HepG2 (cell line): Measurements from ENCODE around the gene RAP1GAP2. TPM values are rescaled to one million over a fixed set of nuclear protein-coding genes. Genes with fewer than 3 reads are reported as not detected.

Source experiments
- ATAC-seq: fragments of 200-7000 bp; cut with Tn5 transposase; 3 replicates; pipeline ENCODE4 v1.9.1; 2020; ENCODE audit warnings: mild to moderate bottlenecking, moderate library complexity
- BruUV-seq: library from RNA; stranded (reverse); fragments of 400-500 nt; replicated peaks from 2 replicates; lab custom pipeline; 2021; lab: Mats Ljungman, UMichigan
- CTCF ChIA-PET: fragments of 300-600 bp; formaldehyde crosslinking; extraction: SDS; loops from one replicate; lab custom pipeline; 2021; ENCODE audit warnings: low total read pairs, inconsistent platforms, low intra/inter-chr PET ratio; lab: Yijun Ruan, JAX
- POLR2A ChIA-PET: fragments of 350-600 bp; sonication (Branson Sonifier 250); formaldehyde crosslinking; loops from one replicate; lab custom pipeline; 2020; ENCODE audit warnings: antibody characterized with exemption, inconsistent platforms; lab: Yijun Ruan, JAX
- DNase-seq: peaks from one replicate; pipeline ENCODE4 v3.0.0-alpha.2; 2015; ENCODE audit warnings: low spot score
- FAIRE-seq: peaks from 3 replicates; lab custom pipeline; 2011; peaks lifted over from hg19 to GRCh38; lab: Jason Lieb, UNC
- H2AFZ ChIP-seq: one replicate; pipeline ENCODE4 v1.6.1; 2011; ENCODE audit warnings: low read length, inconsistent platforms
- H3K27ac ChIP-seq: fragments of 300-600 bp; 3 replicates; pipeline ENCODE4 v1.8.0; 2011; ENCODE audit warnings: mixed run types, mild to moderate bottlenecking, mixed read lengths, low read length, inconsistent platforms; ENCODE audit not compliant: insufficient read depth; ENCODE audit errors: extremely low read length
- H3K27me3 ChIP-seq, 2 experiments: fragments of 200-600 bp in 1 of 2; 2 replicates in 1 of 2; 3 replicates in 1 of 2; pipeline versions ENCODE4 v1.6.0 to v1.8.0; 2011; ENCODE audit warnings: low read length in 2 of 2, mild to moderate bottlenecking in 2 of 2, moderate library complexity in 2 of 2, inconsistent platforms in 1 of 2; ENCODE audit not compliant: insufficient read depth in 2 of 2, control insufficient read depth in 1 of 2
- H3K36me3 ChIP-seq, 2 experiments: fragments of 200-600 bp in 1 of 2; replicated peaks in 1 of 2; 2 replicates in 1 of 2; 3 replicates in 1 of 2; pipeline versions ENCODE4 v1.5.1 to v1.8.0; 2011; ENCODE audit warnings: low read length in 2 of 2, inconsistent platforms in 1 of 2; ENCODE audit not compliant: insufficient read depth in 2 of 2, control insufficient read depth in 1 of 2
- H3K4me1 ChIP-seq: 2 replicates; pipeline ENCODE4 v1.5.1; 2012; ENCODE audit warnings: low read length, inconsistent platforms; ENCODE audit not compliant: insufficient read depth
- H3K4me2 ChIP-seq: 2 replicates; pipeline ENCODE4 v1.6.0; 2011; ENCODE audit warnings: low read depth, low read length, inconsistent platforms
- H3K4me3 ChIP-seq, 3 experiments: fragments of 200-600 bp in 1 of 3; sonication (generic), shearing (Covaris generic) in 1 of 3; replicated peaks in 1 of 3; 2 replicates each; pipeline ENCODE4 v1.5.1; 2011 to 2016; ENCODE audit warnings: low read length in 3 of 3, inconsistent platforms in 2 of 3, low read depth in 2 of 3, mild to moderate bottlenecking in 2 of 3, control low read depth in 1 of 3, mixed read lengths in 1 of 3; ENCODE audit not compliant: insufficient read depth in 1 of 3
- H3K79me2 ChIP-seq: one replicate; pipeline ENCODE4 v1.6.1; 2011; ENCODE audit warnings: low read length, inconsistent platforms; ENCODE audit not compliant: insufficient read depth
- H3K9ac ChIP-seq: 2 replicates; pipeline ENCODE4 v1.6.0; 2011; ENCODE audit warnings: mild to moderate bottlenecking, low read depth, low read length, inconsistent platforms; ENCODE audit not compliant: insufficient read depth
- H3K9me3 ChIP-seq: 2 replicates; pipeline ENCODE4 v1.5.1; 2012; ENCODE audit warnings: mild to moderate bottlenecking, low read length
- H4K20me1 ChIP-seq: 2 replicates; pipeline ENCODE4 v1.6.0; 2011; ENCODE audit warnings: inconsistent platforms, mild to moderate bottlenecking, low read length, moderate library complexity; ENCODE audit not compliant: insufficient read depth
- AGO1 ChIP-seq: fragments of 200-400 bp; formaldehyde crosslinking; IDR thresholded peaks from 2 replicates; pipeline ENCODE4 v1.6.1; 2017; ENCODE audit warnings: mild to moderate bottlenecking, low read depth, low read length, moderate library complexity; ENCODE audit not compliant: poor library complexity, severe bottlenecking
- EP300 ChIP-seq, 3 experiments: sonication (generic) in 1 of 3; formaldehyde crosslinking in 1 of 3; IDR thresholded peaks; 2 replicates each; pipeline versions ENCODE4 v1.5.1 to v1.6.1; 2011 to 2020; ENCODE audit warnings: low read depth in 2 of 3, low read length in 2 of 3, borderline replicate concordance in 1 of 3, improper control_type of control experiment in 1 of 3, mild to moderate bottlenecking in 1 of 3, missing genetic modification reagents in 1 of 3, moderate library complexity in 1 of 3
- GABPA ChIP-seq, 2 experiments: IDR thresholded peaks; 2 replicates each; pipeline ENCODE4 v1.6.1; 2011 to 2016; ENCODE audit warnings: low read depth in 2 of 2, low read length in 1 of 2, missing biosample characterization in 1 of 2, missing genetic modification characterization in 1 of 2
- HDAC2 ChIP-seq: sonication (generic); formaldehyde crosslinking; IDR thresholded peaks from 2 replicates; pipeline ENCODE4 v1.4.0; 2020; ENCODE audit warnings: missing genetic modification reagents
- IRX3 ChIP-seq: sonication (generic); formaldehyde crosslinking; IDR thresholded peaks from 2 replicates; pipeline ENCODE4 v1.8.1; 2023; ENCODE audit warnings: mild to moderate bottlenecking, low read depth, missing genetic modification reagents, borderline replicate concordance
- MLX ChIP-seq: IDR thresholded peaks from 2 replicates; pipeline ENCODE4 v1.6.1; 2016
- NRL ChIP-seq: sonication (generic); formaldehyde crosslinking; IDR thresholded peaks from 2 replicates; pipeline ENCODE4 v1.5.0; 2020; ENCODE audit warnings: missing genetic modification reagents, mild to moderate bottlenecking, moderate library complexity, borderline replicate concordance
- REL ChIP-seq: sonication (generic); formaldehyde crosslinking; conservative IDR thresholded peaks from 2 replicates; pipeline ENCODE4 v1.8.0; 2022; ENCODE audit warnings: mild to moderate bottlenecking, missing genetic modification reagents, moderate library complexity
- SALL2 ChIP-seq: sonication (generic); formaldehyde crosslinking; IDR thresholded peaks from 2 replicates; pipeline ENCODE4 v1.8.1; 2023; ENCODE audit warnings: mild to moderate bottlenecking, missing genetic modification reagents, inconsistent platforms
- SYNCRIP ChIP-seq: fragments of 200-400 bp; formaldehyde crosslinking; IDR thresholded peaks from 2 replicates; pipeline ENCODE4 v1.6.1; 2018; ENCODE audit warnings: mild to moderate bottlenecking, low read depth, low read length; ENCODE audit not compliant: insufficient read depth
- TCF7 ChIP-seq: sonication (generic); IDR thresholded peaks from 2 replicates; pipeline ENCODE4 v1.6.1; 2016; ENCODE audit warnings: antibody characterized with exemption, low read depth
- ZBTB7A ChIP-seq: sonication (generic); formaldehyde crosslinking; IDR thresholded peaks from 2 replicates; pipeline ENCODE4 v1.8.0; 2022; ENCODE audit warnings: mild to moderate bottlenecking, missing genetic modification reagents
- ZNF274 ChIP-seq: sonication (generic); formaldehyde crosslinking; IDR thresholded peaks from 2 replicates; pipeline ENCODE4 v1.5.1; 2020; ENCODE audit warnings: mild to moderate bottlenecking, missing genetic modification reagents
- ZNF335 ChIP-seq: sonication (generic); formaldehyde crosslinking; IDR thresholded peaks from 2 replicates; pipeline ENCODE4 v1.4.0; 2020; ENCODE audit warnings: missing genetic modification reagents
- ZNF431 ChIP-seq: sonication (generic); formaldehyde crosslinking; IDR thresholded peaks from 2 replicates; pipeline ENCODE4 v1.9.0; 2022; ENCODE audit warnings: missing genetic modification reagents, low read depth, mild to moderate bottlenecking, borderline replicate concordance
- ZNF451 ChIP-seq: sonication (generic); formaldehyde crosslinking; IDR thresholded peaks from 2 replicates; pipeline ENCODE4 v1.5.0; 2020; ENCODE audit warnings: mild to moderate bottlenecking, missing genetic modification reagents
- WGBS: methylation state at CpG from one replicate; pipeline ENCODE4 v1.1.6; 2017; ENCODE audit warnings: low lambda C conversion rate; 5-methylcytosine and 5-hydroxymethylcytosine counted together
- in situ Hi-C: cut with HindIII; loops from 2 replicates; pipeline ENCODE4 v1.10.0; 2017; ENCODE audit warnings: low pct_unique_long_range_greater_than_20kb; ENCODE audit not compliant: extremely low pct_ligation_motif_present
- intact Hi-C: fragments of 100-400 bp; cut with micrococcal nuclease; formaldehyde crosslinking; loops from one replicate; pipeline ENCODE4 v1.10.0; 2022; ENCODE audit not compliant: unreplicated experiment
- polyA plus RNA-seq, 8 experiments: library from polyadenylated mRNA; depleted of rRNA in 3 of 8; stranded (reverse) in 7 of 8; unstranded in 1 of 8; fragments of >200 nt; fragmentation: Illumina TruSeq in 4 of 8; extraction: Trizol in 4 of 8; gene quantifications; 2 replicates each; pipeline versions ENCODE4 v1.2.1 to v1.2.3, GENCODE V29; 2011 to 2016; ENCODE audit warnings: low read depth in 4 of 8, missing spikeins in 1 of 8, mixed read lengths in 1 of 8; ENCODE audit not compliant: insufficient read depth in 1 of 8
- total RNA-seq, 5 experiments: library from RNA; depleted of rRNA; stranded (reverse); fragments of >200 nt; fragmentation: Illumina TruSeq; extraction: Trizol; gene quantifications; 2 replicates each; pipeline ENCODE4 v1.2.3, GENCODE V29; 2016; ENCODE audit warnings: low read depth in 1 of 5
- TF ChIP-seq, protein P1 (sequence below): sonication (generic); formaldehyde crosslinking; IDR thresholded peaks from 2 replicates; pipeline ENCODE4 v1.4.0; 2020; ENCODE audit warnings: missing genetic modification reagents, borderline replicate concordance

Gene RAP1GAP2
- total and polyA plus RNA-seq, 2 of the 13 experiments (the other 11 are each of a cell fraction or from before 2014, with no cell fraction given): 10.9 to 12.0 TPM

DNA sequence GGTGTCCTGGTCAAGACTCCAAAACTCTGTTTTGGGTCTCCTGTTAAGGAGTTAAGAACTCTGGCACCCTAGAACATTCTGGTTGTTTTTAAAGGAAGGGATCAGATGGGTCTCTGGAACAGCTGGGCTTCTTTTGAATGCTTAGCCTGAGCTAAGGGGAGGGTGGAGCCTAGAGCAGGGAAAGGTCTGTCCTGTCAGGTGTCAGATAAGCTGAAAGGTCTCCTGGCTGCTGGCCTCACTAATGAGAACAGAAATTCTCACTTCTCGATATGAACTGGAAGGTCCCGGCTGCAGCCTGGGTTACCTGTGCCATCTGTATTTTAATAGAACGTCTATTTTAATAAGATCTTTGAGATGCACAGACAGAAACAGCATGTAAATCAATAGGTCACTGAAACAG, 69.0 kb downstream of the RAP1GAP2 start:
- DNase-seq (no peak), ATAC-seq (no peak), FAIRE-seq (no peak)
- H3K36me3 ChIP-seq: no peaks in the 10 kb centered on the region
- in situ Hi-C loops: no loop called here
- TF ChIP-seq REL (no peak), ZBTB7A (CRISPR knock-in tag) (no peak), ZNF335 (CRISPR knock-in tag) (no peak), HDAC2 (CRISPR knock-in tag) (no peak), ZNF274 (CRISPR knock-in tag) (no peak), MLX (no peak), NRL (CRISPR knock-in tag) (no peak), GABPA (IDR thresholded peaks at IDR 0.05; ENCODE audit: low read depth, low read length) (no peak), GABPA (CRISPR knock-in tag; IDR thresholded peaks at IDR 0.05; ENCODE audit: low read depth) (no peak), SYNCRIP (no peak), AGO1 (no peak), TCF7 (no peak), ZNF431 (no peak), EP300 (IDR thresholded peaks at IDR 0.05; ENCODE audit: low read depth in 2 of 2, low read length in 2 of 2) (no peak), EP300 (CRISPR knock-in tag; IDR thresholded peaks at IDR 0.05; ENCODE audit: borderline replicate concordance) (no peak), IRX3 (CRISPR knock-in tag) (no peak), SALL2 (CRISPR knock-in tag) (no peak), ZNF451 (no peak)
- TF ChIP-seq, protein P1, sequence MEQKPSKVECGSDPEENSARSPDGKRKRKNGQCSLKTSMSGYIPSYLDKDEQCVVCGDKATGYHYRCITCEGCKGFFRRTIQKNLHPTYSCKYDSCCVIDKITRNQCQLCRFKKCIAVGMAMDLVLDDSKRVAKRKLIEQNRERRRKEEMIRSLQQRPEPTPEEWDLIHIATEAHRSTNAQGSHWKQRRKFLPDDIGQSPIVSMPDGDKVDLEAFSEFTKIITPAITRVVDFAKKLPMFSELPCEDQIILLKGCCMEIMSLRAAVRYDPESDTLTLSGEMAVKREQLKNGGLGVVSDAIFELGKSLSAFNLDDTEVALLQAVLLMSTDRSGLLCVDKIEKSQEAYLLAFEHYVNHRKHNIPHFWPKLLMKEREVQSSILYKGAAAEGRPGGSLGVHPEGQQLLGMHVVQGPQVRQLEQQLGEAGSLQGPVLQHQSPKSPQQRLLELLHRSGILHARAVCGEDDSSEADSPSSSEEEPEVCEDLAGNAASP (CRISPR knock-in tag): no peak
- H3K4me3 ChIP-seq: no peak overlapping the region
- no peak overlapping the region for H3K27ac ChIP-seq
- no peak overlapping the region for H3K4me2 ChIP-seq
- no TSS peak for BruUV-seq
- H4K20me1 ChIP-seq: no peaks in the 10 kb centered on the region
- WGBS: 70% methylated on average over 3 of the region's 3 CpGs
- no peak overlapping the region for H3K9ac ChIP-seq
- ChIA-PET CTCF (no interaction called here), POLR2A (no interaction called here)
- no peaks in the 10 kb centered on the region for H3K79me2 ChIP-seq
- intact Hi-C loops: no loop called here
- no peaks in the 10 kb centered on the region for H3K27me3 ChIP-seq
- H3K9me3 ChIP-seq: no peaks in the 10 kb centered on the region
- H3K4me1 ChIP-seq: peaks cover 36% of the 10 kb centered on the region
- no peak overlapping the region for H2AFZ ChIP-seq
